IMR-90 (cell line): ENCODE measurements around the gene MYH13. TPM values are rescaled to one million over a fixed set of nuclear protein-coding genes. Genes with fewer than 3 reads are reported as not detected.

ENCODE experiments used
- ATAC-seq: fragments of 200-7000 bp; cut with Tn5 transposase; 2 replicates; pipeline ENCODE4 v1.9.1; 2020; ENCODE audit warnings: low read depth, mild to moderate bottlenecking, moderate library complexity
- BruUV-seq: library from RNA; stranded (reverse); fragments of 400-500 nt; replicated peaks from 2 replicates; lab custom pipeline; 2021; lab: Mats Ljungman, UMichigan
- CTCF ChIA-PET: fragments of 300-600 bp; formaldehyde crosslinking; extraction: SDS; loops from one replicate; lab custom pipeline; 2021; ENCODE audit warnings: antibody characterized with exemption; lab: Yijun Ruan, JAX
- POLR2A ChIA-PET: fragments of 300-600 bp; sonication (Branson Sonifier 250); formaldehyde crosslinking; loops from one replicate; lab custom pipeline; 2022; ENCODE audit warnings: antibody characterized with exemption; ENCODE audit not compliant: unreplicated experiment; lab: Charles Lee
- DNase-seq: peaks from one replicate; pipeline ENCODE4 v3.0.0; 2013
- H2AFZ ChIP-seq: replicated peaks from 2 replicates; pipeline ENCODE3; 2013; ENCODE audit warnings: low read length, mild to moderate bottlenecking; ENCODE audit not compliant: poor library complexity
- H2AK5ac ChIP-seq: 2 replicates; pipeline ENCODE4 v1.6.1; 2013; ENCODE audit warnings: low read depth, low read length, inconsistent platforms
- H2AK9ac ChIP-seq: replicated peaks from 2 replicates; pipeline ENCODE3; 2013; ENCODE audit warnings: mild to moderate bottlenecking, low read depth, low read length, moderate library complexity; ENCODE audit not compliant: poor library complexity
- H2BK120ac ChIP-seq: 2 replicates; pipeline ENCODE4 v1.6.1; 2013; ENCODE audit warnings: low read depth, low read length, inconsistent platforms
- H2BK15ac ChIP-seq: 3 replicates; pipeline ENCODE4 v1.6.1; 2013; ENCODE audit warnings: low read depth, low read length, inconsistent platforms
- H2BK20ac ChIP-seq: 2 replicates; pipeline ENCODE4 v1.6.1; 2013; ENCODE audit warnings: low read depth, mild to moderate bottlenecking, inconsistent platforms, low read length, moderate library complexity
- H2BK5ac ChIP-seq: 2 replicates; pipeline ENCODE4 v1.6.1; 2013; ENCODE audit warnings: mild to moderate bottlenecking, low read depth, low read length, inconsistent platforms; ENCODE audit not compliant: poor library complexity, severe bottlenecking
- H3K14ac ChIP-seq: replicated peaks from 2 replicates; pipeline ENCODE4 v1.6.1; 2013; ENCODE audit warnings: low read depth, low read length, inconsistent platforms
- H3K18ac ChIP-seq: 2 replicates; pipeline ENCODE4 v1.6.1; 2013; ENCODE audit warnings: low read depth, low read length, control low read depth
- H3K23ac ChIP-seq: 2 replicates; pipeline ENCODE4 v1.6.1; 2013; ENCODE audit warnings: low read depth, low read length, inconsistent platforms
- H3K27ac ChIP-seq: 2 replicates; pipeline ENCODE4 v1.5.1; 2013; ENCODE audit warnings: mild to moderate bottlenecking, control low read depth, low read length; ENCODE audit not compliant: insufficient read depth
- H3K27me3 ChIP-seq: 2 replicates; pipeline ENCODE4 v1.6.1; 2013; ENCODE audit warnings: low read length; ENCODE audit not compliant: control insufficient read depth, insufficient read depth
- H3K36me3 ChIP-seq: 2 replicates; pipeline ENCODE4 v1.6.1; 2013; ENCODE audit warnings: low read length, mixed read lengths; ENCODE audit not compliant: control insufficient read depth, insufficient read depth
- H3K4ac ChIP-seq: 2 replicates; pipeline ENCODE4 v1.6.1; 2013; ENCODE audit warnings: low read depth, low read length, inconsistent platforms
- H3K4me1 ChIP-seq: 2 replicates; pipeline ENCODE4 v1.6.1; 2013; ENCODE audit warnings: low read length, mixed read lengths; ENCODE audit not compliant: control insufficient read depth, insufficient read depth
- H3K4me2 ChIP-seq: 2 replicates; pipeline ENCODE4 v1.6.1; 2013; ENCODE audit warnings: low read depth, mild to moderate bottlenecking, control low read depth, low read length, moderate library complexity
- H3K4me3 ChIP-seq: 2 replicates; pipeline ENCODE4 v1.5.1; 2013; ENCODE audit warnings: low read depth, mild to moderate bottlenecking, control low read depth, low read length, moderate library complexity; ENCODE audit not compliant: insufficient read depth
- H3K56ac ChIP-seq: 2 replicates; pipeline ENCODE4 v1.6.1; 2013; ENCODE audit warnings: low read length, inconsistent platforms; ENCODE audit not compliant: insufficient read depth; ENCODE audit errors: extremely low read depth
- H3K79me1 ChIP-seq, 2 experiments: 2 replicates each; pipeline ENCODE4 v1.6.1; 2013; ENCODE audit warnings: low read length in 2 of 2, inconsistent platforms in 1 of 2, low read depth in 1 of 2
- H3K9ac ChIP-seq: 2 replicates; pipeline ENCODE4 v1.6.1; 2013; ENCODE audit warnings: low read depth, low read length, control low read depth
- H3K9me1 ChIP-seq: 2 replicates; pipeline ENCODE4 v1.6.1; 2013; ENCODE audit warnings: low read length, inconsistent platforms; ENCODE audit not compliant: insufficient read depth
- H3K9me3 ChIP-seq: 2 replicates; pipeline ENCODE4 v1.6.1; 2013; ENCODE audit warnings: low read length; ENCODE audit not compliant: control insufficient read depth, insufficient read depth
- H4K20me1 ChIP-seq: 2 replicates; pipeline ENCODE4 v1.6.1; 2013; ENCODE audit warnings: low read length, inconsistent platforms; ENCODE audit not compliant: insufficient read depth
- H4K5ac ChIP-seq: 2 replicates; pipeline ENCODE4 v1.6.1; 2013; ENCODE audit warnings: mild to moderate bottlenecking, low read depth, low read length, control low read depth
- H4K8ac ChIP-seq, 2 experiments: 2 replicates each; pipeline ENCODE4 v1.6.1; 2013; ENCODE audit warnings: low read depth in 2 of 2, low read length in 2 of 2, control low read depth in 1 of 2, inconsistent platforms in 1 of 2
- H4K91ac ChIP-seq: 2 replicates; pipeline ENCODE4 v1.6.1; 2013; ENCODE audit warnings: low read depth, low read length, inconsistent platforms; ENCODE audit not compliant: insufficient read depth
- CEBPB ChIP-seq: IDR thresholded peaks from 2 replicates; pipeline ENCODE4 v1.6.1; 2012; ENCODE audit warnings: low read depth, low read length, improper control_type of control experiment
- MAFK ChIP-seq: IDR thresholded peaks from 2 replicates; pipeline ENCODE4 v1.6.1; 2012; ENCODE audit warnings: low read depth, low read length, improper control_type of control experiment
- RAD21 ChIP-seq: IDR thresholded peaks from 2 replicates; pipeline ENCODE4 v1.6.1; 2012; ENCODE audit warnings: low read length, improper control_type of control experiment
- WGBS, 2 experiments: methylation state at CpG; one replicate each; pipeline versions ENCODE4 v1.1.5 to v1.1.7; 2013; ENCODE audit warnings: missing lambda C conversion rate in 2 of 2; ENCODE audit not compliant: insufficient read length in 1 of 2; ENCODE audit errors: extremely low coverage in 2 of 2; 5-methylcytosine and 5-hydroxymethylcytosine counted together
- dilution Hi-C: fragments of 300-500 bp; cut with HindIII; formaldehyde crosslinking; loops from one replicate; pipeline ENCODE4 v1.14.3; 2018; ENCODE audit warnings: low sequenced_read_pairs; ENCODE audit not compliant: unreplicated experiment
- in situ Hi-C: fragments of 300-500 bp; cut with MboI; formaldehyde crosslinking; loops from 3 replicates; pipeline ENCODE4 v1.14.3; 2019; ENCODE audit warnings: low sequenced_read_pairs, inconsistent platforms, mixed read lengths
- intact Hi-C: fragments of 100-400 bp; cut with micrococcal nuclease; formaldehyde crosslinking; loops from 2 replicates; pipeline ENCODE4 v1.10.0; 2022
- polyA plus RNA-seq, 3 experiments: library from polyadenylated mRNA; depleted of rRNA; stranded (reverse); fragments of >200 nt; gene quantifications; 2 replicates each; pipeline ENCODE4 v1.2.3, GENCODE V29; 2012; ENCODE audit warnings: low replicate concordance in 1 of 3
- total RNA-seq: library from RNA; depleted of rRNA; stranded (reverse); fragments of >200 nt; gene quantifications from 2 replicates; pipeline ENCODE4 v1.2.3, GENCODE V29; 2012

Gene MYH13
- total and polyA plus RNA-seq, 2 of the 4 experiments (the other 2 are of a cell fraction), result not detected

DNA sequence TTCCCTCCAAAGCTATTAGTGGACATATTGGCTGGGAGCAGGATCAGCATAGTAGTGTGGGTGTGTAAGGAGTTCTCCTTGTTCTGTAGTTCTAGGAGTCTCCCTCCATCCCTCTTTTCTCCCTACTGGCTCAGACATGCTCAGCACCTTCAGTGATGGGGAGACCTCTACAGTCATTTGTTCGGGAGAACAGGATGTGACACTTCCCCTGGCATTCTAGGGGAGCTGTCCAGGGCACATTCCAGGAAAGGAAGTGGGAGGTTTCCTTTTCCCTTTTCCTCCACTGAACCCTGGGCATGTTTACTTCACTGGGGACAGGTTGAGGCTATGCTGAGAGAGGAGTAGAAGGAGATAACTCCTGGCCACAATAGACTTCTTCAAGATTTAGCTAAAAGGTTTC lies 86.5 kb downstream of the MYH13 start:
- no peak overlapping the region for H3K4me2 ChIP-seq
- no peak overlapping the region for H4K8ac ChIP-seq
- H2AK9ac ChIP-seq, result no peak overlapping the region
- DNase-seq (no peak), ATAC-seq (no peak)
- no peak overlapping the region for H2BK20ac ChIP-seq
- H3K4me3 ChIP-seq, result no peak overlapping the region
- in situ Hi-C loops (no loop called here), dilution Hi-C loops (no loop called here), intact Hi-C loops (no loop called here)
- H3K79me1 ChIP-seq, result no peaks in the 10 kb centered on the region
- no peak overlapping the region for H4K91ac ChIP-seq
- no peak overlapping the region for H3K23ac ChIP-seq
- ChIA-PET POLR2A (no interaction called here), CTCF (interaction anchor here (0.6 kb wide), 1 partner anchor 25 kb away, joined by 4 read pairs; no protein-coding TSS in a partner anchor)
- no CpG with 5 or more reads among the region's 1 CpG for WGBS, 2 experiments
- no peak overlapping the region for H4K5ac ChIP-seq
- H2AK5ac ChIP-seq, result no peak overlapping the region
- H4K20me1 ChIP-seq, result no peaks in the 10 kb centered on the region
- H3K9me3 ChIP-seq, result no peaks in the 10 kb centered on the region
- H3K4me1 ChIP-seq, result no peaks in the 10 kb centered on the region
- H3K56ac ChIP-seq, result no peak overlapping the region
- no peaks in the 10 kb centered on the region for H3K27me3 ChIP-seq
- H3K18ac ChIP-seq, result no peak overlapping the region
- BruUV-seq, result no TSS peak
- H3K36me3 ChIP-seq, result no peaks in the 10 kb centered on the region
- no peak overlapping the region for H2BK5ac ChIP-seq
- no peak overlapping the region for H2BK15ac ChIP-seq
- no peak overlapping the region for H2AFZ ChIP-seq
- no peak overlapping the region for H3K4ac ChIP-seq
- no peaks in the 10 kb centered on the region for H3K9me1 ChIP-seq
- H3K27ac ChIP-seq, result no peak overlapping the region
- H3K14ac ChIP-seq, result no peak overlapping the region
- H3K9ac ChIP-seq, result no peak overlapping the region
- TF ChIP-seq CEBPB (no peak), RAD21 (no peak), MAFK (no peak)
- no peak overlapping the region for H2BK120ac ChIP-seq
